Caco-2 (cell line): Measurements from ENCODE around the gene ADAMTS2. TPM values are rescaled to one million over a fixed set of nuclear protein-coding genes. Genes with fewer than 3 reads are reported as not detected.
A peak's percentile ranks its signal among the peaks of the same experiment; 100 is the strongest.

Experiments
- BruUV-seq: library from RNA; stranded (reverse); fragments of 400-500 nt; replicated peaks from 2 replicates; lab custom pipeline; 2021; lab: Mats Ljungman, UMichigan
- CTCF ChIA-PET: fragments of 300-600 bp; sonication (Branson Sonifier 250); formaldehyde crosslinking; loops from one replicate; lab custom pipeline; 2022; ENCODE audit warnings: antibody characterized with exemption; lab: Charles Lee
- POLR2A ChIA-PET: fragments of 300-600 bp; sonication (Branson Sonifier 250); formaldehyde crosslinking; loops from one replicate; lab custom pipeline; 2022; ENCODE audit warnings: antibody characterized with exemption; lab: Charles Lee
- DNase-seq, 2 experiments: peaks; one replicate each; pipeline versions ENCODE4 v3.0.0 to v3.0.0-alpha.2; 2020 to 2022
- H3K27me3 ChIP-seq: replicated peaks from 2 replicates; pipeline ENCODE4 v1.6.0; 2011; ENCODE audit warnings: low read length; ENCODE audit not compliant: control insufficient read depth, insufficient read depth
- H3K36me3 ChIP-seq: 2 replicates; pipeline ENCODE4 v1.5.1; 2011; ENCODE audit warnings: low read length; ENCODE audit not compliant: control insufficient read depth, insufficient read depth
- H3K4me1 ChIP-seq: fragments of 250-450 bp; sonication (Bioruptor Pico); 2 replicates; pipeline ENCODE4 v1.5.1; 2020; ENCODE audit warnings: mild to moderate bottlenecking
- H3K4me3 ChIP-seq: 2 replicates; pipeline ENCODE4 v1.5.1; 2011; ENCODE audit warnings: low read depth, mild to moderate bottlenecking, control low read depth, low read length
- H3K9me3 ChIP-seq: fragments of 250-450 bp; sonication (Bioruptor Pico); 2 replicates; pipeline ENCODE4 v1.5.1; 2020; ENCODE audit warnings: mild to moderate bottlenecking, moderate library complexity
- H3K27ac Mint-ChIP-seq: one replicate; pipeline ENCODE4 v1.8.0; 2022; ENCODE audit warnings: mixed read lengths; ENCODE audit not compliant: unreplicated experiment
- H3K27me3 Mint-ChIP-seq: one replicate; pipeline ENCODE4 v1.8.0; 2022; ENCODE audit warnings: mixed read lengths; ENCODE audit not compliant: insufficient read depth, unreplicated experiment
- H3K36me3 Mint-ChIP-seq: one replicate; pipeline ENCODE4 v1.8.0; 2022; ENCODE audit warnings: mild to moderate bottlenecking, mixed read lengths; ENCODE audit not compliant: insufficient read depth, unreplicated experiment
- H3K4me1 Mint-ChIP-seq: one replicate; pipeline ENCODE4 v1.8.0; 2022; ENCODE audit warnings: low read depth, mixed read lengths; ENCODE audit not compliant: unreplicated experiment
- H3K4me3 Mint-ChIP-seq: one replicate; pipeline ENCODE4 v1.8.0; 2022; ENCODE audit warnings: mild to moderate bottlenecking, moderate library complexity, mixed read lengths; ENCODE audit not compliant: unreplicated experiment
- H3K9me3 Mint-ChIP-seq: one replicate; pipeline ENCODE4 v1.8.0; 2022; ENCODE audit warnings: mixed read lengths; ENCODE audit not compliant: unreplicated experiment
- CTCF ChIP-seq, 2 experiments: fragments of 200-600 bp in 1 of 2; IDR thresholded peaks; 1 replicate in 1 of 2; 2 replicates in 1 of 2; pipeline versions ENCODE4 v1.5.1 to v1.8.0; 2011 to 2022; ENCODE audit warnings: antibody characterized with exemption in 1 of 2, control low read depth in 1 of 2, inconsistent platforms in 1 of 2, low read depth in 1 of 2, low read length in 1 of 2, mild to moderate bottlenecking in 1 of 2, moderate library complexity in 1 of 2; ENCODE audit not compliant: insufficient read depth in 1 of 2, severe bottlenecking in 1 of 2, unreplicated experiment in 1 of 2
- intact Hi-C: fragments of 100-400 bp; cut with micrococcal nuclease; formaldehyde crosslinking; loops from one replicate; pipeline ENCODE4 v1.10.0; 2022; ENCODE audit not compliant: unreplicated experiment
- total RNA-seq: library from RNA; stranded (reverse); gene quantifications from 2 replicates; pipeline ENCODE4 v1.2.3, GENCODE V29; 2022

Gene ADAMTS2
- total RNA-seq, 1 experiment from 2014 or later = 0.05 TPM

GRCh38 chr5:179232091-179232735 lies 113.0 kb downstream of the ADAMTS2 start:
- no peaks in the 10 kb centered on the region for H3K27me3 Mint-ChIP-seq

GRCh38 chr5:179231309-179231708 lies 114.0 kb downstream of the ADAMTS2 start:
- intact Hi-C loops = no loop called here
- Mint-ChIP-seq H3K36me3 (no peaks in the 10 kb centered on the region), H3K4me1 (no peaks in the 10 kb centered on the region), H3K9me3 (peaks cover 6% of the 10 kb centered on the region), H3K27ac (no peak overlapping the region), H3K4me3 (no peak overlapping the region), H3K27me3 (no peaks in the 10 kb centered on the region)
- peaks cover under 1% of the 10 kb centered on the region; the same call in 1 of the 2 replicates for H3K9me3 ChIP-seq
- no peak for TF ChIP-seq CTCF (IDR thresholded peaks at IDR 0.05; ENCODE audit: insufficient read depth in 1 of 2, low read depth in 1 of 2, low read length in 1 of 2, severe bottlenecking in 1 of 2, unreplicated experiment in 1 of 2)
- H3K36me3 ChIP-seq = no peaks in the 10 kb centered on the region
- CTCF ChIA-PET = no interaction called here
- no TSS peak for BruUV-seq
- POLR2A ChIA-PET = no interaction called here
- H3K27me3 ChIP-seq = no peaks in the 10 kb centered on the region
- no peak overlapping the region for H3K4me3 ChIP-seq
- DNase-seq = no peak
- H3K4me1 ChIP-seq = no peaks in the 10 kb centered on the region

More at GRCh38 chr5:179232091-179232735, 113.0 kb downstream of the ADAMTS2 start:
- peak in 1 of 2 experiments; percentile 19 for DNase-seq
- CTCF ChIA-PET = no interaction called here
- intact Hi-C loops = no loop called here
- H3K9me3 Mint-ChIP-seq = no peaks in the 10 kb centered on the region
- no peaks in the 10 kb centered on the region for H3K27me3 ChIP-seq
- POLR2A ChIA-PET = no interaction called here
- no peaks in the 10 kb centered on the region for H3K4me1 Mint-ChIP-seq
- no peak for TF ChIP-seq CTCF (IDR thresholded peaks at IDR 0.05; ENCODE audit: insufficient read depth in 1 of 2, low read depth in 1 of 2, low read length in 1 of 2, severe bottlenecking in 1 of 2, unreplicated experiment in 1 of 2)
- no peak overlapping the region for H3K27ac Mint-ChIP-seq
- no peaks in the 10 kb centered on the region for H3K36me3 Mint-ChIP-seq
- H3K9me3 ChIP-seq = peaks cover 10% of the 10 kb centered on the region
- H3K4me3 ChIP-seq = no peak overlapping the region
- no TSS peak for BruUV-seq
- no peaks in the 10 kb centered on the region for H3K4me1 ChIP-seq
- H3K36me3 ChIP-seq = no peaks in the 10 kb centered on the region
- H3K4me3 Mint-ChIP-seq = no peak overlapping the region

GRCh38 chr5:179230061-179230461 lies 115.2 kb downstream of the ADAMTS2 start:
- CTCF ChIA-PET = no interaction called here

More at GRCh38 chr5:179230061-179230461, 115.2 kb downstream of the ADAMTS2 start:
- peak in 1 of 2 experiments; percentile 27 for DNase-seq
- peaks cover under 1% of the 10 kb centered on the region; the same call in 1 of the 2 replicates for H3K9me3 ChIP-seq
- no peak overlapping the region for H3K4me3 ChIP-seq
- H3K4me1 ChIP-seq = no peaks in the 10 kb centered on the region
- no peaks in the 10 kb centered on the region for H3K27me3 ChIP-seq
- no peaks in the 10 kb centered on the region for H3K4me1 Mint-ChIP-seq
- peaks cover 17% of the 10 kb centered on the region for H3K9me3 Mint-ChIP-seq
- intact Hi-C loops = no loop called here
- POLR2A ChIA-PET = no interaction called here
- H3K4me3 Mint-ChIP-seq = no peak overlapping the region
- H3K27me3 Mint-ChIP-seq = no peaks in the 10 kb centered on the region
- BruUV-seq = no TSS peak
- H3K27ac Mint-ChIP-seq = no peak overlapping the region
- no peaks in the 10 kb centered on the region for H3K36me3 Mint-ChIP-seq
- H3K36me3 ChIP-seq = no peaks in the 10 kb centered on the region
- no peak for TF ChIP-seq CTCF (IDR thresholded peaks at IDR 0.05; ENCODE audit: insufficient read depth in 1 of 2, low read depth in 1 of 2, low read length in 1 of 2, severe bottlenecking in 1 of 2, unreplicated experiment in 1 of 2)
